Tibial nerve (tissue), 4 donors: Measurements from ENCODE around the gene GPR78.
"Not testable (repeated sequence)": the region's sequence is repeated elsewhere in the genome, so short reads cannot be mapped to it uniquely, and the experiment has no call there.

Experiments
- EP300 ChIP-seq, 2 donors: sonication (generic); formaldehyde crosslinking; IDR thresholded peaks; one replicate each; pipeline ENCODE4 v1.6.1; 2017; ENCODE audit warnings: antibody characterized with exemption in 2 of 2, mild to moderate bottlenecking in 1 of 2
- POLR2A ChIP-seq, 2 donors: fragments of 450-650 bp; IDR thresholded peaks; one replicate each; pipeline ENCODE4 v1.6.1; 2017; ENCODE audit warnings: antibody characterized with exemption in 2 of 2, mild to moderate bottlenecking in 2 of 2, moderate library complexity in 2 of 2
- TF ChIP-seq, protein P1 (sequence below), 5 experiments: fragments of 200-600 bp in 3 of 5; fragments of 450-650 bp in 2 of 5; sonication (generic) in 3 of 5; IDR thresholded peaks; one replicate each; pipeline ENCODE4 v1.5.1; 2016 to 2019; ENCODE audit warnings: antibody characterized with exemption in 5 of 5, mild to moderate bottlenecking in 3 of 5, moderate library complexity in 2 of 5

DNA sequence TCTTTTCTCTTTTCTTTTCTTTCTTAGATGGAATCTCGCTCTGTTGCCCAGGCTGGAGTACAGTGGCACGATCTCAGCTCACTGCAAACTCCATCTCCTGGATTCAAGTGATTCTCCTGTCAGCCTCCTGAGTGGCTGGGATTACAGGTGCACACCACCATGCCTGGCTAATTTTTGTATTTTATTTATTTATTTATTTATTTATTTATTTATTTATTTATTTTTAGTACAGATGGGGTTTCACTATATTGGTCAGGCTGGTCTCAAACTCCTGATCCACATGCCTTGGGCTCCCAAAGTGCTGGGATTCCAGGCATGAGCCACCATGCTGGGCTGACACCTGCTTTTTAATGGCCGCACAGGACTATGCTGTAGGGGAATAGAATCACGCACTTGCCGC, 3.6 kb upstream of the GPR78 start:
- TF ChIP-seq, protein P1, sequence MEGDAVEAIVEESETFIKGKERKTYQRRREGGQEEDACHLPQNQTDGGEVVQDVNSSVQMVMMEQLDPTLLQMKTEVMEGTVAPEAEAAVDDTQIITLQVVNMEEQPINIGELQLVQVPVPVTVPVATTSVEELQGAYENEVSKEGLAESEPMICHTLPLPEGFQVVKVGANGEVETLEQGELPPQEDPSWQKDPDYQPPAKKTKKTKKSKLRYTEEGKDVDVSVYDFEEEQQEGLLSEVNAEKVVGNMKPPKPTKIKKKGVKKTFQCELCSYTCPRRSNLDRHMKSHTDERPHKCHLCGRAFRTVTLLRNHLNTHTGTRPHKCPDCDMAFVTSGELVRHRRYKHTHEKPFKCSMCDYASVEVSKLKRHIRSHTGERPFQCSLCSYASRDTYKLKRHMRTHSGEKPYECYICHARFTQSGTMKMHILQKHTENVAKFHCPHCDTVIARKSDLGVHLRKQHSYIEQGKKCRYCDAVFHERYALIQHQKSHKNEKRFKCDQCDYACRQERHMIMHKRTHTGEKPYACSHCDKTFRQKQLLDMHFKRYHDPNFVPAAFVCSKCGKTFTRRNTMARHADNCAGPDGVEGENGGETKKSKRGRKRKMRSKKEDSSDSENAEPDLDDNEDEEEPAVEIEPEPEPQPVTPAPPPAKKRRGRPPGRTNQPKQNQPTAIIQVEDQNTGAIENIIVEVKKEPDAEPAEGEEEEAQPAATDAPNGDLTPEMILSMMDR (IDR thresholded peaks at IDR 0.05): not testable (repeated sequence)
- TF ChIP-seq POLR2A, EP300 (IDR thresholded peaks at IDR 0.05): not testable (repeated sequence)
